ENCODE results near the gene COX7A1.
"Not testable (repeated sequence)": the region's sequence is repeated elsewhere in the genome, so short reads cannot be mapped to it uniquely, and the experiment has no call there.

The COX7A1 gene

GRCh38 chr19:36141039-36141927, 11.0 kb downstream of the COX7A1 start:
- peak; percentile 86 for DNase-seq

GRCh38 chr19:36140304-36141038, 11.8 kb downstream of the COX7A1 start:
- DNase-seq: peak; percentile 73

GRCh38 chr19:36139473-36140303, 12.6 kb downstream of the COX7A1 start, which contains the start of gene CAPNS1:
TSS of gene CAPNS1 (plus strand) at chr19:36140066. CDS start at chr19:36141012, 946 bp downstream.
- peak; percentile 95 for DNase-seq

GRCh38 chr19:36139120-36139472, 13.2 kb downstream of the COX7A1 start:
- no peak for DNase-seq

- DNase-seq: peak; percentile 45
These were observed 15.1 kb downstream of the COX7A1 start for GRCh38 chr19:36136964-36137686.

GRCh38 chr19:36134867-36135266, 17.4 kb downstream of the COX7A1 start:
- not testable (repeated sequence) for DNase-seq

- DNase-seq: not testable (repeated sequence)
These were observed 21.0 kb downstream of the COX7A1 start for GRCh38 chr19:36131221-36131620.

GRCh38 chr19:36128392-36128736, 23.9 kb downstream of the COX7A1 start:
- DNase-seq: no peak

GRCh38 chr19:36125557-36125956, 26.7 kb downstream of the COX7A1 start:
- no peak for DNase-seq

GRCh38 chr19:36121486-36122124, 30.6 kb downstream of the COX7A1 start:
- no peak for DNase-seq

GRCh38 chr19:36120984-36121358, 31.3 kb downstream of the COX7A1 start:
- no peak for DNase-seq

GRCh38 chr19:36120092-36120983, 31.9 kb downstream of the COX7A1 start:
- DNase-seq: no peak

- DNase-seq: no peak
These were observed 36.0 kb downstream of the COX7A1 start for GRCh38 chr19:36116344-36116637.

- no peak for DNase-seq
These were observed 36.5 kb downstream of the COX7A1 start, which contains the start of gene TBCB for GRCh38 chr19:36115453-36116343. TSS of gene TBCB (plus strand) at chr19:36115468. CDS start at chr19:36115561, 93 bp downstream.

- peak; percentile 100 for DNase-seq
These were observed 37.4 kb downstream of the COX7A1 start, which contains the start of gene POLR2I for GRCh38 chr19:36114721-36115452. TSS of gene POLR2I (minus strand) at chr19:36114875. CDS start at chr19:36114856, 19 bp downstream.

GRCh38 chr19:36113894-36114720, 38.1 kb downstream of the COX7A1 start:
- DNase-seq: peak; percentile 48

- no peak for DNase-seq
These were observed 38.8 kb downstream of the COX7A1 start for GRCh38 chr19:36113425-36113824.

- no peak for DNase-seq
These were observed 39.6 kb downstream of the COX7A1 start for GRCh38 chr19:36112678-36113077.
